Measurements from ENCODE around the gene MAST4. TPM values are rescaled to one million over a fixed set of nuclear protein-coding genes. Genes with fewer than 3 reads are reported as not detected.

The MAST4 gene
- total and polyA plus RNA-seq, 2 of the 8 experiments (the other 6 are each of a cell fraction or from before 2014, with no cell fraction given), result 1.5 to 2.6 TPM

GRCh38 chr5:67077296-67077695 lies 481.1 kb downstream of the MAST4 start:
- Histone ChIP-seq H3K23me2 (ENCODE audit: low read depth, low read length) (no peaks in the 10 kb centered on the region), H2BK20ac (ENCODE audit: low read length) (no peak overlapping the region), H2BK5ac (ENCODE audit: low read depth, low read length) (no peak overlapping the region), H3K18ac (ENCODE audit: extremely low read depth, low read length) (no peak overlapping the region), H3K23ac (ENCODE audit: insufficient read length) (no peak overlapping the region), H4K20me1 (replicated peaks in 1 of 2; ENCODE audit: control insufficient read depth in 1 of 2, insufficient read depth in 2 of 2, low read length in 2 of 2) (no peaks in the 10 kb centered on the region), H3K79me1 (ENCODE audit: low read depth, low read length) (no peaks in the 10 kb centered on the region), H3K27me3 (replicated peaks in 1 of 4; ENCODE audit: control insufficient read depth in 3 of 4, extremely low read depth in 1 of 4, insufficient read depth in 3 of 4, low read length in 3 of 4) (peaks cover 0 to 1% (median 0%) of the 10 kb centered on the region in 4 experiments; a peak in 2 of 7 replicates), H3K27ac (ENCODE audit: low read depth, low read length) (no peak overlapping the region), H3K4ac (replicated peaks; ENCODE audit: insufficient read length, low read depth, low read length) (no peak overlapping the region), H3K36me3 (ENCODE audit: control insufficient read depth in 2 of 4, insufficient read depth in 4 of 4, low read length in 3 of 4) (no peaks in the 10 kb centered on the region), H2AFZ (ENCODE audit: low read length) (no peak overlapping the region), H2BK15ac (ENCODE audit: low read length) (no peak overlapping the region), H3K56ac (replicated peaks; ENCODE audit: insufficient read length, low read depth, low read length) (no peak overlapping the region), H4K5ac (ENCODE audit: insufficient read length, low read depth, low read length) (no peak overlapping the region), H3K9ac (replicated peaks in 1 of 4; ENCODE audit: extremely low read depth in 1 of 4, low read depth in 3 of 4, low read length in 3 of 4) (no peak overlapping the region), H3K4me3 (ENCODE audit: extremely low read depth in 1 of 4, insufficient read depth in 2 of 4, low read depth in 3 of 4, low read length in 4 of 4) (no peak overlapping the region), H3K9me3 (ENCODE audit: insufficient read depth in 2 of 2, low read depth in 1 of 2, low read length in 1 of 2) (no peaks in the 10 kb centered on the region), H3K79me2 (ENCODE audit: control insufficient read depth in 1 of 2, insufficient read depth in 2 of 2, low read length in 2 of 2) (no peaks in the 10 kb centered on the region), H4K8ac (ENCODE audit: extremely low read depth, insufficient read depth, low read length) (no peak overlapping the region), H2BK12ac (ENCODE audit: low read depth, low read length) (no peak overlapping the region), H4K91ac (replicated peaks; ENCODE audit: insufficient read length, low read length) (no peak overlapping the region), H3K4me2 (ENCODE audit: insufficient read depth in 1 of 2, low read depth in 2 of 2, low read length in 2 of 2) (no peak overlapping the region), H2BK120ac (replicated peaks; ENCODE audit: low read depth, low read length) (no peak overlapping the region), H3K4me1 (replicated peaks in 1 of 4; ENCODE audit: control insufficient read depth in 3 of 4, insufficient read depth in 4 of 4, low read length in 3 of 4) (no peaks in the 10 kb centered on the region), H3K14ac (ENCODE audit: insufficient read length) (no peak overlapping the region), H2AK5ac (ENCODE audit: low read depth, low read length) (no peak overlapping the region)
- DNase-seq (ENCODE audit: low read depth in 1 of 2, low spot score in 2 of 2), result no peak
- CTCF ChIA-PET (ENCODE audit: partially characterized antibody), result no interaction called here
- no peak for FAIRE-seq
- POLR2A ChIA-PET (ENCODE audit: partially characterized antibody), result no interaction called here
- 92% methylated on average over 4 of the region's 4 CpGs; no CpG with 5 or more reads in 1 of the 2 experiments for WGBS, 2 experiments (ENCODE audit: extremely low coverage in 1 of 2, insufficient coverage in 1 of 2, insufficient read length in 1 of 2, insufficient replicate concordance in 2 of 2, low coverage in 1 of 2, low lambda C conversion rate in 2 of 2, missing lambda C conversion rate in 1 of 2)
- TF ChIP-seq SP2 (IDR thresholded peaks at IDR 0.05; ENCODE audit: low read length) (no peak), HDAC2 (IDR thresholded peaks at IDR 0.05; ENCODE audit: borderline replicate concordance in 1 of 2, low read depth in 2 of 2, low read length in 2 of 2) (no peak), NRF1 (IDR thresholded peaks at IDR 0.05; ENCODE audit: low read depth, low read length) (no peak), SP1 (IDR thresholded peaks at IDR 0.05; ENCODE audit: low read depth, low read length) (no peak), BRCA1 (IDR thresholded peaks at IDR 0.05; ENCODE audit: low read depth, low read length) (no peak), SAP30 (IDR thresholded peaks at IDR 0.05; ENCODE audit: insufficient read depth, insufficient replicate concordance, low read length) (no peak), CREB1 (IDR thresholded peaks at IDR 0.05) (no peak), MAFK (IDR thresholded peaks at IDR 0.05; ENCODE audit: low read depth, low read length) (no peak), SRF (IDR thresholded peaks at IDR 0.05; ENCODE audit: low read depth, low read length) (no peak), EP300 (IDR thresholded peaks at IDR 0.05; ENCODE audit: borderline replicate concordance in 1 of 2, low read depth in 2 of 2, low read length in 2 of 2) (no peak), TCF12 (IDR thresholded peaks at IDR 0.05; ENCODE audit: low read depth, low read length) (no peak), E2F6 (IDR thresholded peaks at IDR 0.05) (no peak), YY1 (IDR thresholded peaks at IDR 0.05; ENCODE audit: low read depth, low read length) (no peak), JUN (IDR thresholded peaks at IDR 0.05; ENCODE audit: low read depth, low read length) (no peak), CEBPB (IDR thresholded peaks at IDR 0.05; ENCODE audit: low read depth, low read length) (no peak)

Measured in H1 (cell line).